Measurements from ENCODE around the gene CTNS.

DNA sequence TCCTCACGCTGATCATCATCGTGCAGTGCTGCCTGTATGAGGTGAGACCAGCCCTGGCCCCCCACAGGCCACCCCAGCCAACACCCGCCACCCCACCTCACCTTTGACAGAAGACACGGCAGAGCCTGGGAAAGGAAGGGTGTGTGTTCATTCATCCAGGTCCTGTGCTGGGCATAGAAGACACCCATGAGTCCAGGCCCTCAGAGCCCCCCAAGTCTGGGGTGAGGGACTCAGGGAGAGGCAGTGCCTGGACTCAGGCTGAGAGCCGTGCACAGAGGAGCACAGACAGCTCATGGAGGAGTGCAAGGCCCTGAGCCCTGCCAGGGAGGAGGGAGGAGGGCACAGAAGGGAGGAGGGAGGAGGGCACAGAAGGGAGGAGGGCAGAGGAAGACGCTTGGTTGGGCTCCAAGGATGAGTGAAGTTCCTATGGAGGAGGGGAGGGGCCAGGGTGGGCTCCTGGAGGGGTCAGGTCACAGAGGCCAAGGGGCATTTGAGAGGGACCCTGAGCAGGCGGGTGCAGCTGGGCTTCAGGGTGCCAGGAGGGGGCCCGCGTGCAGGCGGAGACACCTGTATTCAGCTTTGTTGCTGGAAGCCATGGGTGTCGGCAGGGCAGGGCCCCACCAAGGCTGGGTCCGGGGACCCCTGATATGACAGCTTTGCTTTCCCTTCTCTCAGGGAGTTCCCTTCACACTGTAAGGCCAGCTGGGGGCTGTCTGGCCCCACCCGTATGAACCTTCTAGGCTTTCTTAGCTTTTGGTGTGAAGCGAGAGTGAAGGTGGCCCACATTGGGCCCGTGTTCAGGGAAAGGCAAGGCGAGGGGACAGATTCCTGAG is 20.4 kb downstream of the CTNS start:
- TF ChIP-seq, protein P1, sequence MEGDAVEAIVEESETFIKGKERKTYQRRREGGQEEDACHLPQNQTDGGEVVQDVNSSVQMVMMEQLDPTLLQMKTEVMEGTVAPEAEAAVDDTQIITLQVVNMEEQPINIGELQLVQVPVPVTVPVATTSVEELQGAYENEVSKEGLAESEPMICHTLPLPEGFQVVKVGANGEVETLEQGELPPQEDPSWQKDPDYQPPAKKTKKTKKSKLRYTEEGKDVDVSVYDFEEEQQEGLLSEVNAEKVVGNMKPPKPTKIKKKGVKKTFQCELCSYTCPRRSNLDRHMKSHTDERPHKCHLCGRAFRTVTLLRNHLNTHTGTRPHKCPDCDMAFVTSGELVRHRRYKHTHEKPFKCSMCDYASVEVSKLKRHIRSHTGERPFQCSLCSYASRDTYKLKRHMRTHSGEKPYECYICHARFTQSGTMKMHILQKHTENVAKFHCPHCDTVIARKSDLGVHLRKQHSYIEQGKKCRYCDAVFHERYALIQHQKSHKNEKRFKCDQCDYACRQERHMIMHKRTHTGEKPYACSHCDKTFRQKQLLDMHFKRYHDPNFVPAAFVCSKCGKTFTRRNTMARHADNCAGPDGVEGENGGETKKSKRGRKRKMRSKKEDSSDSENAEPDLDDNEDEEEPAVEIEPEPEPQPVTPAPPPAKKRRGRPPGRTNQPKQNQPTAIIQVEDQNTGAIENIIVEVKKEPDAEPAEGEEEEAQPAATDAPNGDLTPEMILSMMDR (IDR thresholded peaks at IDR 0.05): no peak
- no peak for TF ChIP-seq POLR2A (IDR thresholded peaks at IDR 0.05)

Measured in vagina (tissue), 2 donors.